A549 (cell line): ENCODE measurements around the gene RASGRF1. TPM values are rescaled to one million over a fixed set of nuclear protein-coding genes. Genes with fewer than 3 reads are reported as not detected.

Experiments
- ATAC-seq, 2 experiments: fragments of 200-7000 bp in 1 of 2; fragments of >200 bp in 1 of 2; cut with Nextera tagmentation in 1 of 2; cut with Tn5 transposase in 1 of 2; 3 replicates each; pipeline versions ENCODE4 v1.8.0 to v1.9.1; 2018 to 2020; ENCODE audit warnings: mild to moderate bottlenecking in 1 of 2, moderate library complexity in 1 of 2
- CTCF ChIA-PET: fragments of 300-600 bp; sonication (Branson Sonifier 250); formaldehyde crosslinking; extraction: SDS; loops from one replicate; lab custom pipeline; 2021; ENCODE audit warnings: antibody characterized with exemption, inconsistent platforms; lab: Yijun Ruan, JAX
- POLR2A ChIA-PET: fragments of 350-600 bp; formaldehyde crosslinking; extraction: SDS; loops from one replicate; lab custom pipeline; 2021; ENCODE audit warnings: antibody characterized with exemption, inconsistent platforms; lab: Yijun Ruan, JAX
- DNase-seq, 2 experiments: peaks; one replicate each; pipeline versions ENCODE4 v3.0.0 to v3.0.0-alpha.2; 2011 to 2016; ENCODE audit warnings: low read depth in 1 of 2, low spot score in 1 of 2
- FAIRE-seq: peaks from 2 replicates; lab custom pipeline; 2011; peaks lifted over from hg19 to GRCh38; lab: Jason Lieb, UNC
- H3K27ac ChIP-seq, 2 experiments: fragments of >200 bp; sonication (Bioruptor Twin); formaldehyde crosslinking; 3 replicates each; pipeline ENCODE4 v1.5.1; 2016 to 2017
- H3K4me1 ChIP-seq: fragments of >200 bp; sonication (Bioruptor Twin); formaldehyde crosslinking; 3 replicates; pipeline ENCODE4 v1.6.1; 2016
- H3K4me2 ChIP-seq: fragments of >200 bp; sonication (Bioruptor Twin); formaldehyde crosslinking; 3 replicates; pipeline ENCODE4 v1.6.1; 2016
- H3K4me3 ChIP-seq: fragments of >200 bp; sonication (Bioruptor Twin); formaldehyde crosslinking; 3 replicates; pipeline ENCODE4 v1.5.1; 2016
- H3K9me3 ChIP-seq: fragments of >200 bp; sonication (Bioruptor Twin); formaldehyde crosslinking; 3 replicates; pipeline ENCODE4 v1.6.1; 2016
- BHLHE40 ChIP-seq: IDR thresholded peaks from 2 replicates; pipeline ENCODE4 v1.6.1; 2012; ENCODE audit warnings: low read depth, low read length, inconsistent platforms
- CBX2 ChIP-seq: fragments of 200-600 bp; sonication (generic); IDR thresholded peaks from 2 replicates; pipeline ENCODE4 v1.6.1; 2016; ENCODE audit warnings: low read depth, mild to moderate bottlenecking, borderline replicate concordance
- CBX8 ChIP-seq: fragments of 200-600 bp; sonication (generic); IDR thresholded peaks from 2 replicates; pipeline ENCODE4 v1.6.1; 2016
- CEBPB ChIP-seq, 2 experiments: fragments of >200 bp in 1 of 2; sonication (Bioruptor Twin) in 1 of 2; formaldehyde crosslinking in 1 of 2; IDR thresholded peaks; 2 replicates each; pipeline ENCODE4 v1.6.1; 2012 to 2016
- EP300 ChIP-seq, 2 experiments: fragments of >200 bp; sonication (Bioruptor Twin); formaldehyde crosslinking; IDR thresholded peaks; 2 replicates in 1 of 2; 3 replicates in 1 of 2; pipeline ENCODE4 v1.6.1; 2016 to 2017
- FOXS1 ChIP-seq: fragments of 250-450 bp; sonication (Bioruptor Pico); IDR thresholded peaks from 2 replicates; pipeline ENCODE4 v1.5.0; 2020; ENCODE audit warnings: mild to moderate bottlenecking, moderate library complexity
- HDAC2 ChIP-seq: fragments of 200-600 bp; sonication (generic); IDR thresholded peaks from 2 replicates; pipeline ENCODE4 v1.6.1; 2016
- HEYL ChIP-seq: fragments of 250-450 bp; sonication (Bioruptor Pico); IDR thresholded peaks from 2 replicates; pipeline ENCODE4 v1.8.0; 2021; ENCODE audit warnings: mild to moderate bottlenecking, moderate library complexity
- HOXB13 ChIP-seq: fragments of 250-450 bp; sonication (Bioruptor Pico); IDR thresholded peaks from 2 replicates; pipeline ENCODE4 v1.5.0; 2020; ENCODE audit warnings: low read depth, mild to moderate bottlenecking, moderate library complexity
- JUN ChIP-seq, 2 experiments: fragments of >200 bp; sonication (Bioruptor Twin); formaldehyde crosslinking; IDR thresholded peaks; 2 replicates in 1 of 2; 3 replicates in 1 of 2; pipeline ENCODE4 v1.6.1; 2016 to 2017
- MAZ ChIP-seq: fragments of 150-350 bp; IDR thresholded peaks from 2 replicates; pipeline ENCODE4 v1.6.1; 2014; ENCODE audit warnings: antibody characterized with exemption, low read depth, low read length, borderline replicate concordance
- NFE2L2 ChIP-seq: fragments of 150-350 bp; conservative IDR thresholded peaks from 2 replicates; pipeline ENCODE4 v1.6.1; 2014; ENCODE audit warnings: low read length
- NPAS2 ChIP-seq: fragments of 250-450 bp; sonication (Bioruptor Pico); IDR thresholded peaks from 2 replicates; pipeline ENCODE4 v1.8.0; 2022; ENCODE audit warnings: mild to moderate bottlenecking, moderate library complexity, borderline replicate concordance
- NR3C1 ChIP-seq: fragments of >200 bp; sonication (Bioruptor Twin); formaldehyde crosslinking; IDR thresholded peaks from 3 replicates; pipeline ENCODE4 v1.6.1; 2017
- POLR2AphosphoS2 ChIP-seq: conservative IDR thresholded peaks from 2 replicates; pipeline ENCODE4 v1.6.1; 2012; ENCODE audit warnings: low read length, improper control_type of control experiment, inconsistent platforms
- RAD21 ChIP-seq, 2 experiments: fragments of >200 bp in 1 of 2; sonication (Bioruptor Twin) in 1 of 2; formaldehyde crosslinking in 1 of 2; IDR thresholded peaks in 1 of 2; conservative IDR thresholded peaks in 1 of 2; 2 replicates in 1 of 2; 3 replicates in 1 of 2; pipeline ENCODE4 v1.6.1; 2012 to 2018; ENCODE audit warnings: inconsistent platforms in 1 of 2
- RARB ChIP-seq: fragments of 250-450 bp; sonication (Bioruptor Pico); IDR thresholded peaks from 2 replicates; pipeline ENCODE4 v1.8.0; 2021; ENCODE audit warnings: mild to moderate bottlenecking, moderate library complexity
- RFX5 ChIP-seq: fragments of 450-650 bp; IDR thresholded peaks from 2 replicates; pipeline ENCODE4 v1.7.1; 2014; ENCODE audit warnings: antibody characterized with exemption, mild to moderate bottlenecking, moderate library complexity
- RNF2 ChIP-seq: fragments of 200-600 bp; sonication (generic); IDR thresholded peaks from 2 replicates; pipeline ENCODE4 v1.6.1; 2016; ENCODE audit warnings: low read depth, mild to moderate bottlenecking, antibody characterized with exemption, moderate library complexity, borderline replicate concordance
- TFCP2L1 ChIP-seq: fragments of 250-450 bp; sonication (Bioruptor Pico); IDR thresholded peaks from 2 replicates; pipeline ENCODE4 v1.5.0; 2021; ENCODE audit warnings: mild to moderate bottlenecking
- ZNF302 ChIP-seq: fragments of 250-450 bp; sonication (Bioruptor Pico); IDR thresholded peaks from 2 replicates; pipeline ENCODE4 v1.9.0; 2021; ENCODE audit warnings: inconsistent platforms, mild to moderate bottlenecking, moderate library complexity
- ZSCAN20 ChIP-seq: fragments of 250-450 bp; sonication (Bioruptor Pico); IDR thresholded peaks from 2 replicates; pipeline ENCODE4 v1.8.0; 2022; ENCODE audit warnings: mild to moderate bottlenecking, moderate library complexity
- WGBS: methylation state at CpG from one replicate; pipeline ENCODE4 v1.1.6; 2017; ENCODE audit errors: missing lambda C conversion rate; 5-methylcytosine and 5-hydroxymethylcytosine counted together
- polyA plus RNA-seq, 4 experiments: library from polyadenylated mRNA; depleted of rRNA in 3 of 4; stranded (reverse); fragments of >200 nt; fragmentation: RNase III in 1 of 4; extraction: RNeasy Plus Mini Kit Qiagen cat#74134 plus additional on column Dnase treatment in 1 of 4; gene quantifications; 2 replicates in 3 of 4; 3 replicates in 1 of 4; pipeline ENCODE4 v1.2.3, GENCODE V29; 2011 to 2017
- TF ChIP-seq, protein P1 (sequence below): fragments of 250-450 bp; sonication (Bioruptor Pico); IDR thresholded peaks from 2 replicates; pipeline ENCODE4 v1.5.0; 2020; ENCODE audit warnings: low read depth, mild to moderate bottlenecking, moderate library complexity
- TF ChIP-seq, protein P2 (sequence below): fragments of 200-600 bp; sonication (generic); IDR thresholded peaks from 2 replicates; pipeline ENCODE4 v1.6.1; 2016; ENCODE audit warnings: antibody characterized with exemption, mild to moderate bottlenecking, moderate library complexity
- TF ChIP-seq, protein P3 (sequence below): fragments of 250-450 bp; sonication (Bioruptor Pico); IDR thresholded peaks from 2 replicates; pipeline ENCODE4 v1.5.0; 2021; ENCODE audit warnings: mild to moderate bottlenecking, moderate library complexity, borderline replicate concordance

RASGRF1 gene
- polyA plus RNA-seq, 2 of the 4 experiments (the other 2 are of a cell fraction) = 0.13 to 0.21 TPM

DNA sequence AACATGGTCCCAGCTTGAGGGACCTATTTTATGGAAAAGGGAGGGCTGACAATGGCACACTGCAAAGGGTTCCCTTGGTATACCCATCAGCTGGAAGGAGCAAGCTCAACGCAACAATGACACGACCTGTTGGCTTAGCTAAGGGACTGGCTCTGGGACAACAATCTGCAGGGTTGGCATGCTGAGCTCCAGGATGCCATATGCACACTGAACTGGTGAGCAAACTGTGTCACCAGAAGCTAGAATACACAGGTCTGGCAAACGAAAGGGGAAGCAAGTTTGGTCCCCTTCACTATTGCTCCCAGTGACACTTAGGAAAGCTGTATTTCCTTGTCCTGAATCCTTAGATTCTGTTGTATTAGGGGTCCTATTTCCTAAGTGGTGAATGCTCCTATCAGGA is 38.0 kb upstream of the RASGRF1 start:
- no peak for FAIRE-seq
- POLR2A ChIA-PET = no interaction called here
- no peak for DNase-seq
- Histone ChIP-seq H3K4me1 (no peaks in the 10 kb centered on the region), H3K4me3 (no peak overlapping the region), H3K27ac (no peak overlapping the region), H3K9me3 (peaks cover 11% of the 10 kb centered on the region; the same call in 1 of the 3 replicates), H3K4me2 (no peak overlapping the region)
- ATAC-seq = no peak
- TF ChIP-seq MAZ (no peak), HOXB13 (CRISPR knock-in tag) (no peak), BHLHE40 (no peak)
- CTCF ChIA-PET = interaction anchor here (0.8 to 1.7 kb wide), 6 partner anchors 8 to 219 kb away, joined by 3 to 7 read pairs (median 5); no protein-coding TSS in a partner anchor
- WGBS = 0% methylated on average over 3 of the region's 3 CpGs

DNA sequence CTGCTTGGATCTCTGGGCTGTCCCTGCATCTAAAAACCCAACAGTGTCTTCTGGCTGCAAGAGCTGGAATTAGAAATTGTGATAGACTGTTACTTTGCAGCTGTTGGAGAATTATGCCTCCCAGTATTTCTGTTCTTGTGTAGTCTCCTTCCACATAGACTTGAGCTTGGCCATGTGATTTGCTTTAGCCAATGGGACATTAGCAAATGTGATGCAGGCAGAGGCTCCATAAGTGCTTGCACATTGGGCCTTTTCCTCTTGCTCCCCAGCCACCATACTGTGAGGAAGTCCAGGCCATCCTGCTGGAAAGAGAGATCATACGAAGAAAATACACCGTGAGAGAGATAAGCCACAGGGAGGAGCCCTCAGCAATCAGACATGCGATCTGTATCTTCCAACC is 33.8 kb upstream of the RASGRF1 start:
- WGBS = 20% methylated on average over 3 of the region's 3 CpGs
- no peak overlapping the region for H3K4me2 ChIP-seq
- ChIA-PET POLR2A (no interaction called here), CTCF (interaction anchor here (1.6 to 3.5 kb wide), 4 partner anchors 9 to 96 kb away, joined by 5 to 20 read pairs (median 5); no protein-coding TSS in a partner anchor)
- H3K4me1 ChIP-seq = no peaks in the 10 kb centered on the region
- ATAC-seq (no peak), DNase-seq (no peak), FAIRE-seq (no peak)
- H3K9me3 ChIP-seq = no peaks in the 10 kb centered on the region
- TF ChIP-seq, protein P1, sequence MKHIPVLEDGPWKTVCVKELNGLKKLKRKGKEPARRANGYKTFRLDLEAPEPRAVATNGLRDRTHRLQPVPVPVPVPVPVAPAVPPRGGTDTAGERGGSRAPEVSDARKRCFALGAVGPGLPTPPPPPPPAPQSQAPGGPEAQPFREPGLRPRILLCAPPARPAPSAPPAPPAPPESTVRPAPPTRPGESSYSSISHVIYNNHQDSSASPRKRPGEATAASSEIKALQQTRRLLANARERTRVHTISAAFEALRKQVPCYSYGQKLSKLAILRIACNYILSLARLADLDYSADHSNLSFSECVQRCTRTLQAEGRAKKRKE (CRISPR knock-in tag) = no peak
- TF ChIP-seq CBX8 (no peak), ZSCAN20 (CRISPR knock-in tag) (no peak), RARB (CRISPR knock-in tag) (no peak), JUN (IDR thresholded peaks at IDR 0.05) (no peak), CEBPB (IDR thresholded peaks at IDR 0.05) (no peak), NR3C1 (no peak), RAD21 (conservative IDR thresholded peaks at IDR 0.05 in 1 of 2, IDR thresholded peaks at IDR 0.05 in 1 of 2) (no peak), BHLHE40 (no peak), CBX2 (no peak), FOXS1 (CRISPR knock-in tag) (no peak), HOXB13 (CRISPR knock-in tag) (no peak)
- TF ChIP-seq, protein P2, sequence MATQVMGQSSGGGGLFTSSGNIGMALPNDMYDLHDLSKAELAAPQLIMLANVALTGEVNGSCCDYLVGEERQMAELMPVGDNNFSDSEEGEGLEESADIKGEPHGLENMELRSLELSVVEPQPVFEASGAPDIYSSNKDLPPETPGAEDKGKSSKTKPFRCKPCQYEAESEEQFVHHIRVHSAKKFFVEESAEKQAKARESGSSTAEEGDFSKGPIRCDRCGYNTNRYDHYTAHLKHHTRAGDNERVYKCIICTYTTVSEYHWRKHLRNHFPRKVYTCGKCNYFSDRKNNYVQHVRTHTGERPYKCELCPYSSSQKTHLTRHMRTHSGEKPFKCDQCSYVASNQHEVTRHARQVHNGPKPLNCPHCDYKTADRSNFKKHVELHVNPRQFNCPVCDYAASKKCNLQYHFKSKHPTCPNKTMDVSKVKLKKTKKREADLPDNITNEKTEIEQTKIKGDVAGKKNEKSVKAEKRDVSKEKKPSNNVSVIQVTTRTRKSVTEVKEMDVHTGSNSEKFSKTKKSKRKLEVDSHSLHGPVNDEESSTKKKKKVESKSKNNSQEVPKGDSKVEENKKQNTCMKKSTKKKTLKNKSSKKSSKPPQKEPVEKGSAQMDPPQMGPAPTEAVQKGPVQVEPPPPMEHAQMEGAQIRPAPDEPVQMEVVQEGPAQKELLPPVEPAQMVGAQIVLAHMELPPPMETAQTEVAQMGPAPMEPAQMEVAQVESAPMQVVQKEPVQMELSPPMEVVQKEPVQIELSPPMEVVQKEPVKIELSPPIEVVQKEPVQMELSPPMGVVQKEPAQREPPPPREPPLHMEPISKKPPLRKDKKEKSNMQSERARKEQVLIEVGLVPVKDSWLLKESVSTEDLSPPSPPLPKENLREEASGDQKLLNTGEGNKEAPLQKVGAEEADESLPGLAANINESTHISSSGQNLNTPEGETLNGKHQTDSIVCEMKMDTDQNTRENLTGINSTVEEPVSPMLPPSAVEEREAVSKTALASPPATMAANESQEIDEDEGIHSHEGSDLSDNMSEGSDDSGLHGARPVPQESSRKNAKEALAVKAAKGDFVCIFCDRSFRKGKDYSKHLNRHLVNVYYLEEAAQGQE = no peak
- H3K27ac ChIP-seq = no peak overlapping the region
- H3K4me3 ChIP-seq = no peak overlapping the region

DNA sequence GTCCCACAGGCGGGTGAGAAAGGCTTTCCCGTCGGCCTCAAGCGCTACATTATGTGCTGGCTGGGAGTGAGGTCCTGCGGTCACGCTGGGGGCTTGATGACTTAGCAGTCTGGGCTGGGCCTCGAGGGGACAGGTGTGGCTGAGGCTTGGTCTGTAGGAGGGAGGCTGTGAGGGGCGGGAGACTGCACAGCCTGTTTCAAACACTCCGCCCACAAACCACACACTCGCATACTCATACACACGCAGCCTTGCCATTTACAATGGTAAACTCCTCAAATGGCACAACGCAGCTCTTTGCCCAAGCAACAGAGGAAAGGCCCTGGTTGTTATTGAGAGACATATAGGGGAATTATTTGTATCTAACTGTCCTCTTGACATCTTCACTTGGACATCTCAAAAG is 32.4 kb upstream of the RASGRF1 start:
- Histone ChIP-seq H3K4me1 (no peaks in the 10 kb centered on the region), H3K4me3 (no peak overlapping the region), H3K4me2 (no peak overlapping the region), H3K9me3 (no peaks in the 10 kb centered on the region), H3K27ac (no peak overlapping the region)
- ChIA-PET POLR2A (no interaction called here), CTCF (interaction anchor here (1.3 to 9.2 kb wide), 4 partner anchors 8 to 94 kb away, joined by 4 to 52 read pairs (median 12); no protein-coding TSS in a partner anchor)
- TF ChIP-seq CBX8 = no peak
- no peak for TF ChIP-seq BHLHE40
- TF ChIP-seq TFCP2L1 = no peak
- TF ChIP-seq CBX2 = no peak
- TF ChIP-seq HEYL (CRISPR knock-in tag) = no peak
- TF ChIP-seq FOXS1 (CRISPR knock-in tag) = no peak
- TF ChIP-seq POLR2AphosphoS2 = no peak
- no peak for TF ChIP-seq RNF2
- TF ChIP-seq EP300 (IDR thresholded peaks at IDR 0.05) = no peak
- TF ChIP-seq RFX5 = no peak
- TF ChIP-seq CEBPB (IDR thresholded peaks at IDR 0.05) = no peak
- no peak for TF ChIP-seq HDAC2
- TF ChIP-seq ZNF302 (CRISPR knock-in tag) = no peak
- no peak for TF ChIP-seq NPAS2
- TF ChIP-seq, protein P1 (CRISPR knock-in tag) = no peak
- TF ChIP-seq, protein P3, sequence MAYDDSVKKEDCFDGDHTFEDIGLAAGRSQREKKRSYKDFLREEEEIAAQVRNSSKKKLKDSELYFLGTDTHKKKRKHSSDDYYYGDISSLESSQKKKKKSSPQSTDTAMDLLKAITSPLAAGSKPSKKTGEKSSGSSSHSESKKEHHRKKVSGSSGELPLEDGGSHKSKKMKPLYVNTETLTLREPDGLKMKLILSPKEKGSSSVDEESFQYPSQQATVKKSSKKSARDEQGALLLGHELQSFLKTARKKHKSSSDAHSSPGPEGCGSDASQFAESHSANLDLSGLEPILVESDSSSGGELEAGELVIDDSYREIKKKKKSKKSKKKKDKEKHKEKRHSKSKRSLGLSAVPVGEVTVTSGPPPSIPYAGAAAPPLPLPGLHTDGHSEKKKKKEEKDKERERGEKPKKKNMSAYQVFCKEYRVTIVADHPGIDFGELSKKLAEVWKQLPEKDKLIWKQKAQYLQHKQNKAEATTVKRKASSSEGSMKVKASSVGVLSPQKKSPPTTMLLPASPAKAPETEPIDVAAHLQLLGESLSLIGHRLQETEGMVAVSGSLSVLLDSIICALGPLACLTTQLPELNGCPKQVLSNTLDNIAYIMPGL (CRISPR knock-in tag) = no peak
- TF ChIP-seq NFE2L2 = no peak
- DNase-seq (no peak), FAIRE-seq (no peak), ATAC-seq (no peak)
- 33% methylated on average over 12 of the region's 12 CpGs for WGBS
